Right lobe of liver (tissue), 4 donors: ENCODE data around the gene KLK4.

Experiments used
- POLR2A ChIP-seq: fragments of 450-650 bp; IDR thresholded peaks from one replicate; pipeline ENCODE4 v1.6.1; 2017; ENCODE audit warnings: antibody characterized with exemption, mild to moderate bottlenecking
- TF ChIP-seq, protein P1 (sequence below), 4 donors: fragments of 200-600 bp in 3 of 4; fragments of 450-650 bp in 1 of 4; IDR thresholded peaks; one replicate each; pipeline versions ENCODE4 v1.5.1 to v1.8.0; 2016 to 2022; ENCODE audit warnings: antibody characterized with exemption in 4 of 4, mild to moderate bottlenecking in 2 of 4
- donor health status: DM: no; HTN: no; CAD: no.
- donor health status: DM: no; HTN: no; CAD: no.
- donor health status: DM: no; HTN: yes; CAD: no.

DNA sequence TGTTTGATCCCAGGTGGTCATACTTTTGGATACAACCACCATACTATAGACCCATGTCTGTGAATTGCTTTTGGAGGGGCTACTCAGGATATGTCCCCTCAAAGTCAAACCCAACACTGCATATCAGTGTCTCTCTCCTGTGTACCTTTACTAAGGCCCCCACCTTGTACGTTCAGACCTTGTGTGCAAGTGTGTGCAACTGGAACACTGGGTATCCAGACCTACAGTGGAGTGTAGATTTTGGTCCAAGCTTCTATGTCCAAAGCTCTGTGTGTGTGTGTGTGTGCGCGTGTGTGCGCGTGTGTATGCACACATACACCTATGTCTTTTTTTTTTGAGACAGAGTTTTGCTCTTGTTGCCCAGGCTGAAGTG is 20.0 kb downstream of the KLK4 start:
- TF ChIP-seq, protein P1, sequence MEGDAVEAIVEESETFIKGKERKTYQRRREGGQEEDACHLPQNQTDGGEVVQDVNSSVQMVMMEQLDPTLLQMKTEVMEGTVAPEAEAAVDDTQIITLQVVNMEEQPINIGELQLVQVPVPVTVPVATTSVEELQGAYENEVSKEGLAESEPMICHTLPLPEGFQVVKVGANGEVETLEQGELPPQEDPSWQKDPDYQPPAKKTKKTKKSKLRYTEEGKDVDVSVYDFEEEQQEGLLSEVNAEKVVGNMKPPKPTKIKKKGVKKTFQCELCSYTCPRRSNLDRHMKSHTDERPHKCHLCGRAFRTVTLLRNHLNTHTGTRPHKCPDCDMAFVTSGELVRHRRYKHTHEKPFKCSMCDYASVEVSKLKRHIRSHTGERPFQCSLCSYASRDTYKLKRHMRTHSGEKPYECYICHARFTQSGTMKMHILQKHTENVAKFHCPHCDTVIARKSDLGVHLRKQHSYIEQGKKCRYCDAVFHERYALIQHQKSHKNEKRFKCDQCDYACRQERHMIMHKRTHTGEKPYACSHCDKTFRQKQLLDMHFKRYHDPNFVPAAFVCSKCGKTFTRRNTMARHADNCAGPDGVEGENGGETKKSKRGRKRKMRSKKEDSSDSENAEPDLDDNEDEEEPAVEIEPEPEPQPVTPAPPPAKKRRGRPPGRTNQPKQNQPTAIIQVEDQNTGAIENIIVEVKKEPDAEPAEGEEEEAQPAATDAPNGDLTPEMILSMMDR (IDR thresholded peaks at IDR 0.05) = no peak
- no peak for TF ChIP-seq POLR2A
